WTC11 (cell line): ENCODE results near the gene MCF2L2. TPM values are rescaled to one million over a fixed set of nuclear protein-coding genes. Genes with fewer than 3 reads are reported as not detected.
A peak's percentile ranks its signal among the peaks of the same experiment; 100 is the strongest.
"Not testable (repeated sequence)": the region's sequence is repeated elsewhere in the genome, so short reads cannot be mapped to it uniquely, and the experiment has no call there.

Experiments
- ATAC-seq: fragments of 200-7000 bp; cut with Tn5 transposase; 2 replicates; pipeline ENCODE4 v1.10.0; 2021; ENCODE audit warnings: mild to moderate bottlenecking, moderate library complexity
- CTCF ChIA-PET: fragments of 300-600 bp; sonication (Branson Sonifier 250); formaldehyde crosslinking; loops from one replicate; lab custom pipeline; 2021; ENCODE audit warnings: antibody characterized with exemption; lab: Charles Lee
- POLR2A ChIA-PET: fragments of 350-600 bp; sonication (Branson Sonifier 250); formaldehyde crosslinking; loops from one replicate; lab custom pipeline; 2021; ENCODE audit warnings: antibody characterized with exemption; lab: Charles Lee
- DNase-seq: peaks from one replicate; pipeline ENCODE4 v3.0.0; 2021; ENCODE audit warnings: low spot score
- H3K27ac Mint-ChIP-seq: 2 replicates; pipeline ENCODE4 v1.8.0; 2021; ENCODE audit warnings: mixed read lengths
- H3K27me3 Mint-ChIP-seq: 2 replicates; pipeline ENCODE4 v1.8.0; 2021; ENCODE audit warnings: low read depth, mild to moderate bottlenecking, moderate library complexity, mixed read lengths
- H3K36me3 Mint-ChIP-seq: 2 replicates; pipeline ENCODE4 v1.8.0; 2021; ENCODE audit warnings: mixed read lengths
- H3K4me1 Mint-ChIP-seq: 2 replicates; pipeline ENCODE4 v1.8.0; 2022; ENCODE audit warnings: mixed read lengths
- H3K4me3 Mint-ChIP-seq: 2 replicates; pipeline ENCODE4 v1.8.0; 2021; ENCODE audit warnings: mild to moderate bottlenecking, moderate library complexity, mixed read lengths
- H3K9me3 Mint-ChIP-seq: 2 replicates; pipeline ENCODE4 v1.8.0; 2021; ENCODE audit warnings: mixed read lengths
- ARID4B ChIP-seq: sonication (generic); formaldehyde crosslinking; IDR thresholded peaks from 2 replicates; pipeline ENCODE4 v1.8.0; 2023; ENCODE audit warnings: missing genetic modification reagents, mild to moderate bottlenecking, borderline replicate concordance
- ETV6 ChIP-seq: sonication (generic); formaldehyde crosslinking; IDR thresholded peaks from 2 replicates; pipeline ENCODE4 v1.8.1; 2022; ENCODE audit warnings: mild to moderate bottlenecking, missing genetic modification reagents
- JAZF1 ChIP-seq: fragments of 250-450 bp; sonication (Bioruptor Pico); IDR thresholded peaks from 2 replicates; pipeline ENCODE4 v1.9.0; 2021; ENCODE audit warnings: moderate library complexity, mild to moderate bottlenecking, inconsistent platforms
- NFYB ChIP-seq: sonication (generic); formaldehyde crosslinking; conservative IDR thresholded peaks from 2 replicates; pipeline ENCODE4 v1.8.0; 2022; ENCODE audit warnings: low read depth, missing genetic modification reagents
- OVOL2 ChIP-seq: fragments of 250-450 bp; sonication (Bioruptor Pico); IDR thresholded peaks from 2 replicates; pipeline ENCODE4 v1.9.0; 2021; ENCODE audit warnings: mild to moderate bottlenecking, borderline replicate concordance
- SMAD4 ChIP-seq: sonication (generic); formaldehyde crosslinking; IDR thresholded peaks from 2 replicates; pipeline ENCODE4 v1.8.0; 2022; ENCODE audit warnings: mild to moderate bottlenecking, missing genetic modification reagents
- TEAD1 ChIP-seq: sonication (generic); formaldehyde crosslinking; IDR thresholded peaks from 2 replicates; pipeline ENCODE4 v1.8.0; 2022; ENCODE audit warnings: mild to moderate bottlenecking, missing genetic modification reagents
- TEAD4 ChIP-seq: sonication (generic); formaldehyde crosslinking; IDR thresholded peaks from 2 replicates; pipeline ENCODE4 v1.8.0; 2022; ENCODE audit warnings: mild to moderate bottlenecking, missing genetic modification reagents
- TP53 ChIP-seq: sonication (generic); formaldehyde crosslinking; IDR thresholded peaks from 2 replicates; pipeline ENCODE4 v1.8.1; 2023; ENCODE audit warnings: mild to moderate bottlenecking, missing genetic modification reagents
- ZBTB21 ChIP-seq: sonication (generic); formaldehyde crosslinking; IDR thresholded peaks from 2 replicates; pipeline ENCODE4 v1.8.1; 2023; ENCODE audit warnings: mild to moderate bottlenecking, missing genetic modification reagents, borderline replicate concordance
- total RNA-seq: library from RNA; stranded (reverse); gene quantifications from 3 replicates; pipeline ENCODE4 v1.2.3, GENCODE V29; 2021
- TF ChIP-seq, protein P1 (sequence below): fragments of 200-600 bp; IDR thresholded peaks from 2 replicates; pipeline ENCODE4 v1.8.0; 2022; ENCODE audit warnings: antibody characterized with exemption
- TF ChIP-seq, protein P2 (sequence below): sonication (generic); formaldehyde crosslinking; IDR thresholded peaks from 2 replicates; pipeline ENCODE4 v1.8.1; 2022; ENCODE audit warnings: low read depth, missing genetic modification reagents, borderline replicate concordance

The MCF2L2 gene
- total RNA-seq, 1 experiment from 2014 or later: 7.5 TPM

- no peak for DNase-seq
- H3K27ac Mint-ChIP-seq: no peak overlapping the region
- H3K4me3 Mint-ChIP-seq: peak overlapping the region; percentile 71
- POLR2A ChIA-PET: no interaction called here
- CTCF ChIA-PET: interaction anchor here (0.6 to 2.4 kb wide), 19 partner anchors 10 to 1207 kb away, joined by 3 to 17 read pairs (median 4); partner anchors contain the start of gene LAMP3
- peaks cover 9% of the 10 kb centered on the region for H3K4me1 Mint-ChIP-seq
- no peaks in the 10 kb centered on the region for H3K9me3 Mint-ChIP-seq
- no peaks in the 10 kb centered on the region for H3K36me3 Mint-ChIP-seq
- ATAC-seq: no peak
- no peak for TF ChIP-seq JAZF1 (CRISPR knock-in tag)
- no peak for TF ChIP-seq NFYB (CRISPR knock-in tag)
- no peak for TF ChIP-seq ETV6 (CRISPR knock-in tag)
- TF ChIP-seq, protein P1, sequence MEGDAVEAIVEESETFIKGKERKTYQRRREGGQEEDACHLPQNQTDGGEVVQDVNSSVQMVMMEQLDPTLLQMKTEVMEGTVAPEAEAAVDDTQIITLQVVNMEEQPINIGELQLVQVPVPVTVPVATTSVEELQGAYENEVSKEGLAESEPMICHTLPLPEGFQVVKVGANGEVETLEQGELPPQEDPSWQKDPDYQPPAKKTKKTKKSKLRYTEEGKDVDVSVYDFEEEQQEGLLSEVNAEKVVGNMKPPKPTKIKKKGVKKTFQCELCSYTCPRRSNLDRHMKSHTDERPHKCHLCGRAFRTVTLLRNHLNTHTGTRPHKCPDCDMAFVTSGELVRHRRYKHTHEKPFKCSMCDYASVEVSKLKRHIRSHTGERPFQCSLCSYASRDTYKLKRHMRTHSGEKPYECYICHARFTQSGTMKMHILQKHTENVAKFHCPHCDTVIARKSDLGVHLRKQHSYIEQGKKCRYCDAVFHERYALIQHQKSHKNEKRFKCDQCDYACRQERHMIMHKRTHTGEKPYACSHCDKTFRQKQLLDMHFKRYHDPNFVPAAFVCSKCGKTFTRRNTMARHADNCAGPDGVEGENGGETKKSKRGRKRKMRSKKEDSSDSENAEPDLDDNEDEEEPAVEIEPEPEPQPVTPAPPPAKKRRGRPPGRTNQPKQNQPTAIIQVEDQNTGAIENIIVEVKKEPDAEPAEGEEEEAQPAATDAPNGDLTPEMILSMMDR: no peak
- no peak for TF ChIP-seq TEAD4
- no peak for TF ChIP-seq TP53
- no peak for TF ChIP-seq ZBTB21 (CRISPR knock-in tag)
- no peak for TF ChIP-seq SMAD4 (CRISPR knock-in tag)
- no peak for TF ChIP-seq TEAD1
- TF ChIP-seq, protein P2, sequence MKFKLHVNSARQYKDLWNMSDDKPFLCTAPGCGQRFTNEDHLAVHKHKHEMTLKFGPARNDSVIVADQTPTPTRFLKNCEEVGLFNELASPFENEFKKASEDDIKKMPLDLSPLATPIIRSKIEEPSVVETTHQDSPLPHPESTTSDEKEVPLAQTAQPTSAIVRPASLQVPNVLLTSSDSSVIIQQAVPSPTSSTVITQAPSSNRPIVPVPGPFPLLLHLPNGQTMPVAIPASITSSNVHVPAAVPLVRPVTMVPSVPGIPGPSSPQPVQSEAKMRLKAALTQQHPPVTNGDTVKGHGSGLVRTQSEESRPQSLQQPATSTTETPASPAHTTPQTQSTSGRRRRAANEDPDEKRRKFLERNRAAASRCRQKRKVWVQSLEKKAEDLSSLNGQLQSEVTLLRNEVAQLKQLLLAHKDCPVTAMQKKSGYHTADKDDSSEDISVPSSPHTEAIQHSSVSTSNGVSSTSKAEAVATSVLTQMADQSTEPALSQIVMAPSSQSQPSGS (CRISPR knock-in tag): no peak
- no peak for TF ChIP-seq ARID4B (CRISPR knock-in tag)
- peaks cover 51% of the 10 kb centered on the region for H3K27me3 Mint-ChIP-seq
Measured at GRCh38 chr3:183178512-183178832, 249.9 kb downstream of the MCF2L2 start.

- Mint-ChIP-seq H3K27ac (peak overlapping the region; percentile 17; the same call in 1 of the 2 replicates), H3K36me3 (no peaks in the 10 kb centered on the region), H3K9me3 (no peaks in the 10 kb centered on the region), H3K4me1 (no peaks in the 10 kb centered on the region), H3K4me3 (no peak overlapping the region), H3K27me3 (peaks cover 16% of the 10 kb centered on the region)
- TF ChIP-seq, protein P1: no peak
- no peak for TF ChIP-seq OVOL2 (CRISPR knock-in tag)
- DNase-seq: no peak
- CTCF ChIA-PET: interaction anchor here (0.8 kb wide), 1 partner anchor 210 kb away, joined by 4 read pairs; no protein-coding TSS in a partner anchor
- ATAC-seq: peak; percentile 18; the same call in 1 of the 2 replicates
- POLR2A ChIA-PET: no interaction called here
Measured at GRCh38 chr3:183172051-183172639, 256.3 kb downstream of the MCF2L2 start.

GRCh38 chr3:183167975-183168374 is 260.4 kb downstream of the MCF2L2 start:
- DNase-seq, H3K4me1 Mint-ChIP-seq, H3K4me3 Mint-ChIP-seq, ATAC-seq, H3K9me3 Mint-ChIP-seq, H3K27ac Mint-ChIP-seq, H3K36me3 Mint-ChIP-seq, CTCF ChIA-PET: not testable (repeated sequence)
- H3K27me3 Mint-ChIP-seq: peaks cover 18% of the 10 kb centered on the region
- POLR2A ChIA-PET: interaction anchor here (0.6 kb wide), 1 partner anchor 196 kb away, joined by 3 read pairs; no protein-coding TSS in a partner anchor
